GM12892 (cell line): ENCODE data around the gene ANKRD31.
"Not testable (repeated sequence)": the region's sequence is repeated elsewhere in the genome, so short reads cannot be mapped to it uniquely, and the experiment has no call there.

Experiments used
- DNase-seq: peaks from one replicate; pipeline ENCODE4 v3.0.0; 2011; ENCODE audit not compliant: insufficient read length
- FAIRE-seq: peaks from 2 replicates; lab custom pipeline; 2011; peaks lifted over from hg19 to GRCh38; lab: Jason Lieb, UNC
- POLR2A ChIP-seq: IDR thresholded peaks from 2 replicates; pipeline ENCODE4 v1.6.1; 2011; ENCODE audit warnings: low read depth, low read length, control low read depth
- POLR2AphosphoS5 ChIP-seq: IDR thresholded peaks from 2 replicates; pipeline ENCODE4 v1.6.1; 2011; ENCODE audit warnings: low read depth, low read length, control low read depth
- TAF1 ChIP-seq: IDR thresholded peaks from 2 replicates; pipeline ENCODE4 v1.6.1; 2011; ENCODE audit warnings: low read depth, mild to moderate bottlenecking, control low read depth, low read length, borderline replicate concordance

The ANKRD31 gene

GRCh38 chr5:75214409-75214808, 22.3 kb downstream of the ANKRD31 start:
- TF ChIP-seq TAF1 (no peak), POLR2A (no peak), POLR2AphosphoS5 (no peak)
- no peak for FAIRE-seq
- no peak for DNase-seq

- TF ChIP-seq POLR2A = no peak
- TF ChIP-seq TAF1 = no peak
- TF ChIP-seq POLR2AphosphoS5 = no peak
- DNase-seq (no peak), FAIRE-seq (no peak)
Observed at GRCh38 chr5:75203604-75204003, 33.1 kb downstream of the ANKRD31 start.

GRCh38 chr5:75202935-75203334, 33.7 kb downstream of the ANKRD31 start:
- FAIRE-seq (no peak), DNase-seq (no peak)
- TF ChIP-seq POLR2AphosphoS5 = no peak

GRCh38 chr5:75200776-75201175, 35.9 kb downstream of the ANKRD31 start:
- no peak for DNase-seq
- no peak for FAIRE-seq
- no peak for TF ChIP-seq POLR2AphosphoS5
- no peak for TF ChIP-seq POLR2A
- TF ChIP-seq TAF1 = no peak

GRCh38 chr5:75199946-75200345, 36.7 kb downstream of the ANKRD31 start:
- TF ChIP-seq POLR2AphosphoS5 = no peak
- TF ChIP-seq TAF1 = no peak
- no peak for TF ChIP-seq POLR2A
- DNase-seq (no peak), FAIRE-seq (no peak)

GRCh38 chr5:75199071-75199470, 37.6 kb downstream of the ANKRD31 start:
- DNase-seq = no peak
- FAIRE-seq = no peak
- TF ChIP-seq POLR2AphosphoS5 (no peak), TAF1 (no peak), POLR2A (no peak)

GRCh38 chr5:75197745-75198144, 38.9 kb downstream of the ANKRD31 start:
- DNase-seq (no peak), FAIRE-seq (no peak)
- TF ChIP-seq TAF1 (no peak), POLR2AphosphoS5 (no peak), POLR2A (no peak)

- DNase-seq (no peak), FAIRE-seq (no peak)
- TF ChIP-seq POLR2AphosphoS5 (no peak), POLR2A (no peak), TAF1 (no peak)
Observed at GRCh38 chr5:75192804-75193203, 43.9 kb downstream of the ANKRD31 start.

GRCh38 chr5:75192264-75192663, 44.4 kb downstream of the ANKRD31 start:
- no peak for DNase-seq
- FAIRE-seq = no peak
- TF ChIP-seq POLR2A = no peak
- TF ChIP-seq POLR2AphosphoS5 = no peak
- no peak for TF ChIP-seq TAF1

GRCh38 chr5:75190227-75190626, 46.5 kb downstream of the ANKRD31 start:
- FAIRE-seq = no peak
- no peak for TF ChIP-seq POLR2A
- no peak for TF ChIP-seq POLR2AphosphoS5
- TF ChIP-seq TAF1 = no peak
- DNase-seq = no peak

- no peak for TF ChIP-seq TAF1
- no peak for TF ChIP-seq POLR2AphosphoS5
- DNase-seq (no peak), FAIRE-seq (no peak)
Observed at GRCh38 chr5:75189353-75189752, 47.3 kb downstream of the ANKRD31 start.

- TF ChIP-seq TAF1 = no peak
- no peak for TF ChIP-seq POLR2AphosphoS5
- no peak for TF ChIP-seq POLR2A
- no peak for DNase-seq
- no peak for FAIRE-seq
Observed at GRCh38 chr5:75185763-75186162, 50.9 kb downstream of the ANKRD31 start.

- FAIRE-seq, DNase-seq: not testable (repeated sequence)
Observed at GRCh38 chr5:75176009-75176408, 60.7 kb downstream of the ANKRD31 start.

- not testable (repeated sequence) for FAIRE-seq, DNase-seq
Observed at GRCh38 chr5:75174872-75175271, 61.8 kb downstream of the ANKRD31 start.
